ENCODE results near the gene TICAM2.

DNA sequence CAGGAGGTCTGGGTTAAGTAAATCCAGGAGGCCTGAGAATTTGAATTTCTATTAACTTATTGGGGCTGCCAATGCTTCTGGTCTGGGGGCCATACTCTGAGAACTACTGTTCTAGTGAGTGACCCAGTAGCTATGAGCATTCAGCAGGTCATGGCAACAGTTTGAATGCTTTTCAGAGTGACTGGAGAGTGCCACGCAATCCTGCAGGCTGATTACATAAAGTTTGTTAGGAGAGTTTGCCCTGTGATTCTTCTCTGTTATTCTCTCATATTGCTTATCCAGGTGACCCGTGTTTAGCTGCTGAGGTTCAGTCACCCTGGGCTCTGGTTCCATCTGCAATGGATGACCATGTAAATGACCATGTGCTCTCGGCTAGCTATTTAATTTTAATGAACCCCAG, 45.8 kb upstream of the TICAM2 start:
- TF ChIP-seq, protein P1, sequence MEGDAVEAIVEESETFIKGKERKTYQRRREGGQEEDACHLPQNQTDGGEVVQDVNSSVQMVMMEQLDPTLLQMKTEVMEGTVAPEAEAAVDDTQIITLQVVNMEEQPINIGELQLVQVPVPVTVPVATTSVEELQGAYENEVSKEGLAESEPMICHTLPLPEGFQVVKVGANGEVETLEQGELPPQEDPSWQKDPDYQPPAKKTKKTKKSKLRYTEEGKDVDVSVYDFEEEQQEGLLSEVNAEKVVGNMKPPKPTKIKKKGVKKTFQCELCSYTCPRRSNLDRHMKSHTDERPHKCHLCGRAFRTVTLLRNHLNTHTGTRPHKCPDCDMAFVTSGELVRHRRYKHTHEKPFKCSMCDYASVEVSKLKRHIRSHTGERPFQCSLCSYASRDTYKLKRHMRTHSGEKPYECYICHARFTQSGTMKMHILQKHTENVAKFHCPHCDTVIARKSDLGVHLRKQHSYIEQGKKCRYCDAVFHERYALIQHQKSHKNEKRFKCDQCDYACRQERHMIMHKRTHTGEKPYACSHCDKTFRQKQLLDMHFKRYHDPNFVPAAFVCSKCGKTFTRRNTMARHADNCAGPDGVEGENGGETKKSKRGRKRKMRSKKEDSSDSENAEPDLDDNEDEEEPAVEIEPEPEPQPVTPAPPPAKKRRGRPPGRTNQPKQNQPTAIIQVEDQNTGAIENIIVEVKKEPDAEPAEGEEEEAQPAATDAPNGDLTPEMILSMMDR (optimal IDR thresholded peaks at IDR 0.05 in 1 of 3, IDR thresholded peaks at IDR 0.05 in 1 of 3, conservative IDR thresholded peaks at IDR 0.05 in 1 of 3; ENCODE audit: extremely low read depth in 1 of 3, insufficient read depth in 2 of 3, low read length in 3 of 3), result no peak
- TF ChIP-seq EZH2 (IDR thresholded peaks at IDR 0.05; ENCODE audit: low read length), result no peak

Measured in keratinocyte (primary cell).